Activated CD8-positive, alpha-beta T cell treated with anti-CD3 and anti-CD28 coated beads, Interleukin-2, amount 10 ng/mL, durations not matched to agents 7 days and 5 days (primary cell): Measurements from ENCODE around the gene RACGAP1. TPM values are rescaled to one million over a fixed set of nuclear protein-coding genes. Genes with fewer than 3 reads are reported as not detected.

Experiments used
- ATAC-seq: fragments of 150-1000 bp; cut with Tn5 transposase; one replicate; pipeline ENCODE4 v1.10.0; 2021; ENCODE audit warnings: moderate library complexity
- CTCF ChIA-PET: fragments of 350-600 bp; sonication (Branson Sonifier 250); formaldehyde crosslinking; loops from one replicate; lab custom pipeline; 2021; ENCODE audit warnings: antibody characterized with exemption; lab: Charles Lee
- POLR2A ChIA-PET: fragments of 350-600 bp; sonication (Branson Sonifier 250); formaldehyde crosslinking; loops from one replicate; lab custom pipeline; 2021; ENCODE audit warnings: antibody characterized with exemption; lab: Charles Lee
- DNase-seq: peaks from one replicate; pipeline ENCODE4 v3.0.0-alpha.2; 2020
- H3K27ac Mint-ChIP-seq: one replicate; pipeline ENCODE4 v1.8.0; 2021; ENCODE audit warnings: mild to moderate bottlenecking, mixed read lengths
- H3K27me3 Mint-ChIP-seq: one replicate; pipeline ENCODE4 v1.8.0; 2021; ENCODE audit warnings: low read depth, mixed read lengths
- H3K36me3 Mint-ChIP-seq: one replicate; pipeline ENCODE4 v1.8.0; 2021; ENCODE audit warnings: low read depth, mixed read lengths
- H3K4me1 Mint-ChIP-seq: one replicate; pipeline ENCODE4 v1.8.0; 2021; ENCODE audit warnings: low read depth, mixed read lengths
- H3K4me3 Mint-ChIP-seq: one replicate; pipeline ENCODE4 v1.8.0; 2021; ENCODE audit warnings: mild to moderate bottlenecking, mixed read lengths
- H3K9me3 Mint-ChIP-seq: one replicate; pipeline ENCODE4 v1.8.0; 2022; ENCODE audit warnings: mixed read lengths; ENCODE audit not compliant: insufficient read depth
- total RNA-seq, 2 experiments: library from RNA; stranded (reverse); gene quantifications; one replicate each; pipeline ENCODE4 v1.2.3, GENCODE V29; 2021

The RACGAP1 gene
- total RNA-seq, 2 experiments from 2014 or later, result 185 to 200 TPM

DNA sequence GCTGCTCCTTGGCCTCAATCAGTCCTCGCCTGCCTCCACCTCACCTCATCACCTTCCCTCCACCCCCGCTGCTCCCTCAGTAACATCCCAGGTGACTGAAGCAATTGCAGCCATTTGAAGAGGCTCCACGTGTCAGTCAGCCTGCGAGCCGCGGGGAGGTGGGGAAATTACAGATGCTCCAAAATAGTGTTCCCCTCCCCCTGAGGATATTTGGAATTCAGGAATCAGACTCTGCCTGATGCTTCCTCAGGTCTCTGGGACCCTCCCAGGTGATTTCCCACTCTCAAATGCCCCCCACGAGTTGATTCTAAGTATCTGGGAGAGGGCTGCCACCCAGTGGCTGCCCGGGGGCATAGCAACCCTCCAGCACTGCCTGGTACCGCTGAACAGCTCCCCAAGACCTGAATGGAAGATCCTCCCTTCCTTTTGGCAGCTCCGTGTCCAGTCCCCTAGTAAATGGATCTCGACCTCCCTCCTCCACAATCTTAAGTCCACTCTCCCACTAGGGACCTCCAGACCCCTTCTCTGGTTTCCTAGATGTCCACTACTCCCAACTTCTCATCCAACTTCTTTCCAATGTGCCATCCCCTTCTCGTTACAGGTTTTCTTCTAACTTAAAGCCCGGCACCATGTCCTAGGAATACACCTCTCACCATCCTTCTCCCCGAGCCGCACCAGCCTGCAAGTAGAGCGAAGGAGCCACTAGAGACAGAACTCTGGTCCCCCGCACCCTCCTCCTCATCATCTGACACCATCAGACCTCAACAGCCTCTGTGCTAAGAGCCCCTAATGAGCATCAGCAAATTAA is 30.7 kb upstream of the RACGAP1 start:
- no peak overlapping the region for H3K27ac Mint-ChIP-seq
- ATAC-seq, result peak; percentile 20
- POLR2A ChIA-PET, result interaction anchor here (0.9 to 1.4 kb wide), 3 partner anchors 18 to 57 kb away, joined by 3 read pairs; no protein-coding TSS in a partner anchor
- H3K36me3 Mint-ChIP-seq, result peaks cover 9% of the 10 kb centered on the region
- CTCF ChIA-PET, result interaction anchor here (0.6 to 3.6 kb wide), 32 partner anchors 10 to 190 kb away, joined by 3 to 100 read pairs (median 5); partner anchors contain the start of genes COX14, RACGAP1 and SMARCD1
- no peaks in the 10 kb centered on the region for H3K9me3 Mint-ChIP-seq
- DNase-seq, result peak; percentile 72
- H3K27me3 Mint-ChIP-seq, result peaks cover 34% of the 10 kb centered on the region
- H3K4me1 Mint-ChIP-seq, result peaks cover 45% of the 10 kb centered on the region
- H3K4me3 Mint-ChIP-seq, result peak overlapping the region; percentile 41

DNA sequence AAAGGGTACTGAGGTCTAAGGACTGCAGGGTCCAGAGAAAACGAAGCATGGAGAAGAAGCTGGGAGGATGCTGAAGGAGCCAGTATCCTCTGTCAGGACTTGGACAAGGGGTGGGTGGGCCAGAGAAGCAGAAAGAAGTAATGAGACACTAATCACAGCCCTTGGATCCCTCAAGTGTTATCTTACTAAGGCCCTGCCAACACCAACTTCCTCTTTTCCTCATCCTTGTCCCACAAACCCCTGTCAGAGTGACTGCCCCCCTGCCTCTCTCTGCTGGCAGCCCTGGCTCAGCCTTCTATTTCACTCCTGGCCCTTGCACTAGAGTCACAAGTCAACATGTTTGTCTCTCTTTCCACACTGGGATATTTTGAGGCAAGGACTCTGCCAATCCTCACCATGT is 28.3 kb upstream of the RACGAP1 start:
- Mint-ChIP-seq H3K4me3 (no peak overlapping the region), H3K27ac (no peak overlapping the region), H3K27me3 (peaks cover 52% of the 10 kb centered on the region), H3K36me3 (no peaks in the 10 kb centered on the region), H3K9me3 (no peaks in the 10 kb centered on the region), H3K4me1 (peaks cover 24% of the 10 kb centered on the region)
- DNase-seq (no peak), ATAC-seq (no peak)
- ChIA-PET POLR2A (no interaction called here), CTCF (interaction anchor here (0.9 to 3.6 kb wide), 6 partner anchors 14 to 86 kb away, joined by 3 to 100 read pairs (median 6); partner anchors contain the start of gene COX14)

DNA sequence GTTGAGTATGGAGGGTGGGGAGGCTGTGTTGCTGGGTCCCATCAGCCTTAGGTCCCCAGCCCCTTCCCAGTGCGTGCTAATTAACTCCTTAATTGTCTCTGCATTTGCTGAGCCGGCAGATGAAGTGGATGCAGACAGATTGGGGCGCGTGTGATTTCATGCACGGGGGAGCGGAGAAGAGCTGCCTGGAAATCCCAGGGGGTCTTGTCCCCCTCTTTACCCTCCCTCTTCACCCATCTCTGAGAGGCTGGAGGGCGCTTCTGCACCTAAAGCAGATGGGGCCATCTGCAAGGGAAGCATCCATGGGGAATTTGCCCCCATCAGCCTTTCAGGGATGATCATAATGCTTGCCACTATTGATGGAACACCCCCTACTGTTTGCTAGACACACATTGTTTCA is 27.7 kb upstream of the RACGAP1 start:
- H3K4me3 Mint-ChIP-seq, result no peak overlapping the region
- no peak overlapping the region for H3K27ac Mint-ChIP-seq
- H3K27me3 Mint-ChIP-seq, result peaks cover 52% of the 10 kb centered on the region
- ATAC-seq (no peak), DNase-seq (no peak)
- ChIA-PET POLR2A (no interaction called here), CTCF (interaction anchor here (0.9 to 1.2 kb wide), 3 partner anchors 14 to 86 kb away, joined by 3 to 8 read pairs (median 3); partner anchors contain the start of gene COX14)
- H3K9me3 Mint-ChIP-seq, result no peaks in the 10 kb centered on the region
- peaks cover 21% of the 10 kb centered on the region for H3K4me1 Mint-ChIP-seq
- no peaks in the 10 kb centered on the region for H3K36me3 Mint-ChIP-seq

DNA sequence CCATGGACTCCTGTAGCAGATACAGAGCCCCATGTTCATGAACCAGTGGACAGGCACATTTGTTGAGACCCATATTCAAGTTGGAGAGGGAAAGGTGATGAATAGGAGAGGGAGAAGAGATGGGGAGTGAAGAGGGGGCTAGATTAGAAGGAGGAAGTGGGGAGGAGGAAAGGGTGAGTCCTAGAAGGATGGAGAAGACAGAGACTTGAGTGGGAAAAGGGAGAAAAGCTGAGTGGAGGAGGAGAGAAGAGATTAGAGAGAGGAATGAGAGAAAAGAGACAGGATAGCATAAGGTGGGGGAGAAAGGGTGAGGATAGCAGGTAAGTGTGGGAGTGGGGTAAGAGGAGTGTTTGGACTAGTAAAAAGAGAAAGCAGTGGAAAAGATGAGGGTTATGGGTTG is 27.2 kb upstream of the RACGAP1 start:
- Mint-ChIP-seq H3K9me3 (no peaks in the 10 kb centered on the region), H3K27ac (no peak overlapping the region), H3K4me3 (no peak overlapping the region), H3K27me3 (peaks cover 52% of the 10 kb centered on the region), H3K36me3 (no peaks in the 10 kb centered on the region), H3K4me1 (peaks cover 21% of the 10 kb centered on the region)
- ATAC-seq (no peak), DNase-seq (no peak)
- ChIA-PET POLR2A (no interaction called here), CTCF (interaction anchor here (1.1 to 1.2 kb wide), 2 partner anchors 15 to 85 kb away, joined by 3 to 8 read pairs; no protein-coding TSS in a partner anchor)

DNA sequence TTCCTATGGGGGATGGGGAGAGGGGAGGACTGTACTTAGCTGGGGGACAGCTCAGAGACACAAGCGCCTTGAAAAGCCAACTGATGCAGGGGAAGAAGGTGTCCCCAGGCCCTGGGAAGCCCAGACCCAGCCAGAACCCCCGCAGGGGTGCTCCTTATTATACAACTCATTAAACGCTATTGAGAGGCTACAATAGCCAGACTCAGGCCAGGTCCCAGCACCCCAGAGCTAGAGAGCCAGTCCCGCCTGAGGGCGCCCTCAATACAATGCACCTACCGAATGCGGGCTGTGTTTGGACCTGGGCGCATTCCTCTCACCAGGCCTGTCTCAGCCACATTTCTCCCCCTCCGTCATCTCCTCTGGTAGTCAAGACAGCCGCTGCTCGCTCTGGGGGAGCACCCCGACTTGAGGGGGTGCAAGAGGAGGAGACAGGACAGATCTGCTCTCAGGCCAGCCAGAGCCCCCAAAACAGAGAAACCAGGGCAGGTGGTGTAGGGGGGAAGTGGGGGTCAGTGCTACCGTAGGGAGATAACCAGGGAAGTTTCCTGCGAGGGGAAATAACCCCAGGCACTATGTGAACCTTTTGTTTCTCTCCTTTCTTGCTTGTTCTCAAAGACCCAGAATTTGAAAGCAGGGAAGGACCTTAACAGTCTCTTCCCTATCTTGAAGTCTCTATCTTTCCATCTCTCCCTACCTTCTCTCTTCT is 26.0 kb upstream of the RACGAP1 start:
- peaks cover 11% of the 10 kb centered on the region for H3K4me1 Mint-ChIP-seq
- no peaks in the 10 kb centered on the region for H3K36me3 Mint-ChIP-seq
- no peaks in the 10 kb centered on the region for H3K9me3 Mint-ChIP-seq
- ChIA-PET CTCF (interaction anchor here (1.2 to 4.9 kb wide), 4 partner anchors 12 to 84 kb away, joined by 3 to 17 read pairs (median 12); no protein-coding TSS in a partner anchor), POLR2A (no interaction called here)
- H3K27me3 Mint-ChIP-seq, result peaks cover 50% of the 10 kb centered on the region
- H3K4me3 Mint-ChIP-seq, result no peak overlapping the region
- ATAC-seq (no peak), DNase-seq (no peak)
- no peak overlapping the region for H3K27ac Mint-ChIP-seq

DNA sequence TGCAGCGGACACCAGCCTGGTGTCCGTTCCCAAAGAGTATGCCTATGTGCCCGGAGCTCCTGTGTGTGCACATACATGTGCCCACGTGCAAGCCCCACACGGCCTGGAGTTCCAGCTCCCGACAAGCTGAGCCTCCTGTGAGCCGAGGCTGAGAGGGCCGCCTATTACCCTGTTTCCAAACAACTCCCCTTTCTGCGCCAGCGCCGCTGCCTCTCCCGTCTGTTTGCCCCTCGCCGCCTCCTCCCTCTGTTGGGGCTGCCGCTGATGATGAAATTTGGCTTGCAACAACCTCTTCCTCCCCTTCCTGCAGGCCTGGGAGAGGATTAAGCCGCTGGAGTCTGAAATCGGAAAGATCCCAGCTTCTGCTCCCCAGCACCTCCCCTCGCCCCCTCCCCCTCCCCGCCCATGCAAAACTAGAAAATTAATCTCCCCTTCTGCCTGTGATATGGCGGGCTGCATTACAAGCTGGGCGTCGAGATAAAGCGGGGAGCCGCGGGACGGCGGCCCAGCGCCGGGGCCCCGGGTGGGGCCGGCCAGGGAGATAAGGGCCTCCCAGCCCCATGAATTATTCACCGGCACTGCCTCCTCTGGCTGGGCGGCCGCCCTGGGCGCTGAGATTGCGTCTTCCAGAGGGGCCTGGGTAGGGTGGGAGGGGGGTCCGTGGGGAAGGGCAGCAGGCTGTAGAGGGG is 25.3 kb upstream of the RACGAP1 start:
- CTCF ChIA-PET, result interaction anchor here (0.7 to 4.9 kb wide), 6 partner anchors 11 to 83 kb away, joined by 3 to 17 read pairs (median 7); no protein-coding TSS in a partner anchor
- no peak for DNase-seq
- ATAC-seq, result no peak
- Mint-ChIP-seq H3K27ac (no peak overlapping the region), H3K4me3 (no peak overlapping the region), H3K27me3 (peaks cover 47% of the 10 kb centered on the region), H3K36me3 (no peaks in the 10 kb centered on the region), H3K4me1 (peaks cover 4% of the 10 kb centered on the region), H3K9me3 (no peaks in the 10 kb centered on the region)
- POLR2A ChIA-PET, result no interaction called here

DNA sequence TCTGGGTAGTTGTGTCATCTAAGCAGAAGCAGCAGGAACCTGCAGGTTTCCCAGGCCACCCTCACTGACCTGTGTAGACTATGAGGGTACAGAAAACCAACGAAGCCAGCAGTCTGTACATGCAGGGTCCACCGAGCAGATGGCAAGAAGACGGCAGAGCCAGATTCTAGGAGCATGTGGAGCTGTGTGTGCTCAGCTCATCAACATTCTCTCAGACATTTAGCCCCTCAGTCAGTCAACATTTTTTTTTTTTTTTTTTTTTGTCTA is 24.8 kb upstream of the RACGAP1 start:
- POLR2A ChIA-PET, result no interaction called here

DNA sequence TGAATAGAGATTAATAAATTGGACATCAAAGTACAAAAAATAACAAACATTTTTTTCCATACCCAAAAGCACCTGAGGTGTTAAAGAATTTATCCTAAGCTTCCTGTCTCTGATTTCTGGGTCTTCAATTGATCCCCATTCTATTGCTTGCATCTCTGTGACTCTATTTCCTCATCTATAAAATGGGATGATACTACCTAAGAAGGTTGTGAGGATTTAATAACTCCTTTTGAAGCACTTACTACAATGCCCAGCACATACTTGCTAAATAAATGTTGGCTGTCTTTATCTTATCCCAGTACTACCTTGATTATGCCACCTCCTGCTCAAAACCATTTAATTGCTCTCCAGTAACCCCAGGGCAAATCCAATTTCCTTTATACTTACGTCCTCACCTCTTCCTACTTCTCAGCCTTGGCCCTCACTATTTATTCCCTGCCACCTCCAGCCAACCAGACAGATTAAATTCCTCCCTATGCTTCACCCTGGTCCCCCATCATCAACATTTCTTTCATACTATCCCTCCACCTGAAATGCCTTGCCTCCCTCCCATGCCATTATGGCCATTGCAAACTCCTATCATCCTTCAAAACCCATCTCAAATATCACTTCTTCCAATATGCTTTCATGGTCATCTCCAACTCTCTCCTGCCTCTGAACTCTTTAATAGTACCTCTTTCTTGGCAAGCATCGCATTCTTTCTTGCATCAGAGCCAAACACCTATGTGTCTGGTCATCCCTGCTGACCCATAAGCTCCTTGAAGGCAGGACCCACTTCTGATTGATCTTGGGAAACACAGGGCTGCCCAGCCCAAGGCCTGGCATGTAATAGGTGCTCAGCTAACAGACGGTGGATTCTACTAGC is 24.2 kb upstream of the RACGAP1 start:
- Mint-ChIP-seq H3K27ac (no peak overlapping the region), H3K4me3 (no peak overlapping the region), H3K9me3 (no peaks in the 10 kb centered on the region), H3K4me1 (peaks cover 4% of the 10 kb centered on the region), H3K27me3 (peaks cover 47% of the 10 kb centered on the region), H3K36me3 (no peaks in the 10 kb centered on the region)
- no peak for DNase-seq
- POLR2A ChIA-PET, result no interaction called here
- CTCF ChIA-PET, result interaction anchor here (0.9 to 4.9 kb wide), 7 partner anchors 10 to 82 kb away, joined by 3 to 17 read pairs (median 8); partner anchors contain the start of gene COX14
- ATAC-seq, result no peak

More for the DNA sequence above, 24.8 kb upstream of the RACGAP1 start:
- CTCF ChIA-PET, result interaction anchor here (0.7 to 4.9 kb wide), 6 partner anchors 11 to 83 kb away, joined by 3 to 17 read pairs (median 7); no protein-coding TSS in a partner anchor
- ATAC-seq (no peak), DNase-seq (no peak)
- Mint-ChIP-seq H3K36me3 (no peaks in the 10 kb centered on the region), H3K27ac (no peak overlapping the region), H3K4me3 (no peak overlapping the region), H3K27me3 (peaks cover 47% of the 10 kb centered on the region), H3K4me1 (peaks cover 4% of the 10 kb centered on the region), H3K9me3 (no peaks in the 10 kb centered on the region)

DNA sequence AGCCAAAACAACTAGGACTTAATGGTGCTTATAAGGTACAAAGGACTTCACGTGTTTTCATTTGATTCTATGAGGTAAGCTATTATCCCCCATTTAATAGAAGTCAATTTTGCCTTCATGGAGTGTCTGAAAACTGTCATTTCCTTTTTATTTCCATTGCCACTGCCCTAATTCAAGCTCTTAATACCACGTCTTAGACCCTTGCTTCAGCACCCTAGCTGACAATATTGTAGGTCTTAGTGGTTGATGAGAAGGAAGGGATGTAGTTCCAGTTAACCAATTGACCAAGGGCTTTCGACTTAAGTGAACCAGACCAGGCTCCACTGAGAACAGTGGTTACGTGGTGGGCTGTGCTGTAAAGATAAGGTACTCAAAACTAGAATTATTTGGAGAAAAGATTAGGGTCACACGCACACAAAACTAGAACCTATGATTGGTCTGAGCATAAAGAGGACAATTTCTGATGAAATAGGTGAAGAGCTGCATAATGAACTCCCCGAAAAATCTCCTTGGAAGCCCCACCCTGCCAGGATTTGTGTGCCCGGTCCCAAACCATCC is 22.5 kb upstream of the RACGAP1 start:
- H3K27ac Mint-ChIP-seq, result no peak overlapping the region
- H3K9me3 Mint-ChIP-seq, result no peaks in the 10 kb centered on the region
- H3K27me3 Mint-ChIP-seq, result peaks cover 40% of the 10 kb centered on the region
- peaks cover 4% of the 10 kb centered on the region for H3K4me1 Mint-ChIP-seq
- DNase-seq, result no peak
- no peak overlapping the region for H3K4me3 Mint-ChIP-seq
- POLR2A ChIA-PET, result no interaction called here
- ATAC-seq, result no peak
- H3K36me3 Mint-ChIP-seq, result no peaks in the 10 kb centered on the region
- CTCF ChIA-PET, result interaction anchor here (0.5 to 4.9 kb wide), 6 partner anchors 8 to 65 kb away, joined by 3 to 17 read pairs (median 8); partner anchors contain the start of gene COX14

DNA sequence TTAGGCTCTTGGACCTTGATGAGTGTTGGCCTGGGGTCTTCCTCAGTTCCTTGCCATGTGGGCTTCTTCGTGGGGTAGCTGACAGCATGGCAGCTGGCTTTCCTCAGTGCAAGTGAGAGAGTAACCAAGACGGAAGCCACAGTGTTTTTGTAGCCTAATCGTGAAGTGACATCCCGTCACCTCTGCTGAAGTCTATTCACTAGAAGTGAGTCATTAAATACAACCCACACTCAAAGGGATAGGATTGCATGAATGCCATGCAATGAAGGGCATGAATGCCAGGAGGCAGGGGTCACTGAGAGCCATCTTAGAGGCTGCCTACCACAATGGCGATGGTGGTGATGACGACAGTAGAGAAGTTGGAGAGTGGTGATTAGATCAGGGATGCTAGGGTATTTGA is 18.6 kb upstream of the RACGAP1 start:
- POLR2A ChIA-PET, result no interaction called here
- H3K27me3 Mint-ChIP-seq, result peaks cover 8% of the 10 kb centered on the region
- ATAC-seq (no peak), DNase-seq (no peak)
- H3K4me3 Mint-ChIP-seq, result no peak overlapping the region
- H3K4me1 Mint-ChIP-seq, result peaks cover 4% of the 10 kb centered on the region
- no peaks in the 10 kb centered on the region for H3K9me3 Mint-ChIP-seq
- CTCF ChIA-PET, result interaction anchor here (1.0 to 10.3 kb wide), 6 partner anchors 12 to 98 kb away, joined by 3 to 180 read pairs (median 6); partner anchors contain the start of gene RACGAP1
- no peaks in the 10 kb centered on the region for H3K36me3 Mint-ChIP-seq
- no peak overlapping the region for H3K27ac Mint-ChIP-seq
